GM15510 (cell line): ENCODE results near the gene KRTAP10-12.

Source experiments
- POLR2A ChIP-seq: IDR thresholded peaks from 3 replicates; pipeline ENCODE4 v1.6.1; 2011; ENCODE audit warnings: borderline replicate concordance; ENCODE audit not compliant: insufficient read length; ENCODE audit errors: extremely low read depth

The KRTAP10-12 gene

GRCh38 chr21:44711327-44712202 lies 14.6 kb downstream of the KRTAP10-12 start, which contains the start of gene TSPEAR:
TSPEAR (minus strand) TSS chr21:44711572; CDS start chr21:44711514, 58 bp downstream.
- no peak for TF ChIP-seq POLR2A

GRCh38 chr21:44712203-44713028 lies 15.4 kb downstream of the KRTAP10-12 start:
- TF ChIP-seq POLR2A, result no peak

GRCh38 chr21:44713130-44713529 lies 16.2 kb downstream of the KRTAP10-12 start:
- TF ChIP-seq POLR2A, result no peak

GRCh38 chr21:44713846-44714245 lies 16.9 kb downstream of the KRTAP10-12 start:
- no peak for TF ChIP-seq POLR2A

- no peak for TF ChIP-seq POLR2A
Observed at GRCh38 chr21:44714905-44715304, 17.9 kb downstream of the KRTAP10-12 start.

GRCh38 chr21:44716984-44717383 lies 20.0 kb downstream of the KRTAP10-12 start:
- no peak for TF ChIP-seq POLR2A

- no peak for TF ChIP-seq POLR2A
Observed at GRCh38 chr21:44718093-44718492, 21.1 kb downstream of the KRTAP10-12 start.

GRCh38 chr21:44718571-44718970 lies 21.6 kb downstream of the KRTAP10-12 start:
- TF ChIP-seq POLR2A, result no peak

GRCh38 chr21:44720170-44720569 lies 23.2 kb downstream of the KRTAP10-12 start:
- no peak for TF ChIP-seq POLR2A

GRCh38 chr21:44722731-44723130 lies 25.8 kb downstream of the KRTAP10-12 start:
- TF ChIP-seq POLR2A, result no peak

GRCh38 chr21:44723177-44724131 lies 26.5 kb downstream of the KRTAP10-12 start:
- no peak for TF ChIP-seq POLR2A

GRCh38 chr21:44724196-44724595 lies 27.2 kb downstream of the KRTAP10-12 start:
- no peak for TF ChIP-seq POLR2A

GRCh38 chr21:44724926-44725325 lies 28.0 kb downstream of the KRTAP10-12 start:
- TF ChIP-seq POLR2A, result no peak

- no peak for TF ChIP-seq POLR2A
Observed at GRCh38 chr21:44726826-44727225, 29.9 kb downstream of the KRTAP10-12 start.

GRCh38 chr21:44727321-44727720 lies 30.3 kb downstream of the KRTAP10-12 start:
- TF ChIP-seq POLR2A, result no peak

- TF ChIP-seq POLR2A, result no peak
Observed at GRCh38 chr21:44727757-44728156, 30.8 kb downstream of the KRTAP10-12 start.
